ENCODE measurements around the gene AZIN2.

DNA sequence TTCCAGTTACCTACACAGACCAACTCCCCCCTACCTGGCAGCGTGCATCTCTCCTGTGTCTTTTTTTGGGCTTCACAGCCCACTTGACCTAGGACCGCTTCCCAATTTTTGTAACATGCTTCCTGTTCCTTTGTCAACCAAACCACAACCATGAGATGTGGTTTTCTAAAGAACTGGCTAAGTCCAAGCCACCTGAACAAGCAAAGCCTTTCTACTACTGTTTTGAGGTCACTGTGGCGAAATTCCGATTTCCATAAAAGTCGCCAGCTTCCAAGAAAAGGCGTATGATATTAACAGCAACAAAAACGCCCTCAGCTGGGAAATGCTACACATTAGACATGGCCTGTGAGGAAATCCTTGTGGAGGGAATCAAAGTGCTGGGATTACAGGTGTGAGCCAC, 31.6 kb upstream of the AZIN2 start:
- TF ChIP-seq, protein P1, sequence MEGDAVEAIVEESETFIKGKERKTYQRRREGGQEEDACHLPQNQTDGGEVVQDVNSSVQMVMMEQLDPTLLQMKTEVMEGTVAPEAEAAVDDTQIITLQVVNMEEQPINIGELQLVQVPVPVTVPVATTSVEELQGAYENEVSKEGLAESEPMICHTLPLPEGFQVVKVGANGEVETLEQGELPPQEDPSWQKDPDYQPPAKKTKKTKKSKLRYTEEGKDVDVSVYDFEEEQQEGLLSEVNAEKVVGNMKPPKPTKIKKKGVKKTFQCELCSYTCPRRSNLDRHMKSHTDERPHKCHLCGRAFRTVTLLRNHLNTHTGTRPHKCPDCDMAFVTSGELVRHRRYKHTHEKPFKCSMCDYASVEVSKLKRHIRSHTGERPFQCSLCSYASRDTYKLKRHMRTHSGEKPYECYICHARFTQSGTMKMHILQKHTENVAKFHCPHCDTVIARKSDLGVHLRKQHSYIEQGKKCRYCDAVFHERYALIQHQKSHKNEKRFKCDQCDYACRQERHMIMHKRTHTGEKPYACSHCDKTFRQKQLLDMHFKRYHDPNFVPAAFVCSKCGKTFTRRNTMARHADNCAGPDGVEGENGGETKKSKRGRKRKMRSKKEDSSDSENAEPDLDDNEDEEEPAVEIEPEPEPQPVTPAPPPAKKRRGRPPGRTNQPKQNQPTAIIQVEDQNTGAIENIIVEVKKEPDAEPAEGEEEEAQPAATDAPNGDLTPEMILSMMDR (conservative IDR thresholded peaks at IDR 0.05), result no peak
- TF ChIP-seq EZH2 (IDR thresholded peaks at IDR 0.05; ENCODE audit: low read depth), result no peak

Measured in PC-9 (cell line).